Lower leg skin (tissue), 3 donors: ENCODE results near the gene GINS2.

ENCODE experiments used
- POLR2A ChIP-seq, 2 donors: fragments of 450-650 bp; IDR thresholded peaks; one replicate each; pipeline ENCODE4 v1.6.1; 2016 to 2017; ENCODE audit warnings: antibody characterized with exemption in 2 of 2, mild to moderate bottlenecking in 1 of 2, moderate library complexity in 1 of 2
- TF ChIP-seq, protein P1 (sequence below), 3 donors: fragments of 450-650 bp; IDR thresholded peaks; one replicate each; pipeline ENCODE4 v1.5.1; 2016; ENCODE audit warnings: antibody characterized with exemption in 3 of 3, mild to moderate bottlenecking in 3 of 3, moderate library complexity in 2 of 3

DNA sequence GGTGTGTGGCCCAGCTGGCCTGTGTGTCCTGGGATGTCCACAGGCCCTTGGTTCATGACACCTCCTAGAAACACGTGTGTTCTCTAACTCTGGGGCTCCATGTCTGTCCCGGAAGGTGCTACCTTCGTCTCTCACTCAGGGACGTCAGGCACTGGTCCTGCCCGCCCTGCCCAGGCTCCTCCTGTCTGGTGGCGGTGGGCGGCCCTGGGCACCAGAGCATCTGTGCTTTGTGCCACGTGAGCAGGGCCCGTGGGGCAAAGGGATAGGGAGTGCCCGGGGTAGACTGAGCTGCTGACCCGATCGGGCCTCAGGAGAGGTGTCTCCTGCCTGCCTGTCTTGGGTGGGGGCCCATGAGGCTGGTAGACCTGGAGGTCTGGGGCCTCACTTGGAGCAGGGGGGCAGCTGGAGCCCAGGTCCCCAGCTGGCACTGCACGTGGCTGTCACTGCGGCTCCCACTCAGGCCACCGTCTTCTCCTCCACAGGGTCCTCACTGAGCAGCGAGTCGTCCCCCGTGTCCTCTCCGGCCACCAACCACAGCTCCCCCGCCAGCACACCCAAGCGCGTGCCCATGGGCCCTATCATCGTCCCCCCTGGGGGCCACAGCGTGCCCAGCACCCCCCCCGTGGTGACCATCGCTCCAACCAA, 40.6 kb downstream of the GINS2 start:
- TF ChIP-seq, protein P1, sequence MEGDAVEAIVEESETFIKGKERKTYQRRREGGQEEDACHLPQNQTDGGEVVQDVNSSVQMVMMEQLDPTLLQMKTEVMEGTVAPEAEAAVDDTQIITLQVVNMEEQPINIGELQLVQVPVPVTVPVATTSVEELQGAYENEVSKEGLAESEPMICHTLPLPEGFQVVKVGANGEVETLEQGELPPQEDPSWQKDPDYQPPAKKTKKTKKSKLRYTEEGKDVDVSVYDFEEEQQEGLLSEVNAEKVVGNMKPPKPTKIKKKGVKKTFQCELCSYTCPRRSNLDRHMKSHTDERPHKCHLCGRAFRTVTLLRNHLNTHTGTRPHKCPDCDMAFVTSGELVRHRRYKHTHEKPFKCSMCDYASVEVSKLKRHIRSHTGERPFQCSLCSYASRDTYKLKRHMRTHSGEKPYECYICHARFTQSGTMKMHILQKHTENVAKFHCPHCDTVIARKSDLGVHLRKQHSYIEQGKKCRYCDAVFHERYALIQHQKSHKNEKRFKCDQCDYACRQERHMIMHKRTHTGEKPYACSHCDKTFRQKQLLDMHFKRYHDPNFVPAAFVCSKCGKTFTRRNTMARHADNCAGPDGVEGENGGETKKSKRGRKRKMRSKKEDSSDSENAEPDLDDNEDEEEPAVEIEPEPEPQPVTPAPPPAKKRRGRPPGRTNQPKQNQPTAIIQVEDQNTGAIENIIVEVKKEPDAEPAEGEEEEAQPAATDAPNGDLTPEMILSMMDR (IDR thresholded peaks at IDR 0.05): no peak
- TF ChIP-seq POLR2A (IDR thresholded peaks at IDR 0.05): no peak
